ENCODE measurements around the gene USP10. TPM values are rescaled to one million over a fixed set of nuclear protein-coding genes. Genes with fewer than 3 reads are reported as not detected.

USP10 gene
- total and polyA plus RNA-seq, 2 donors (not counting 1 experiment from before 2014, with no cell fraction given): 48.9 to 134 TPM

GRCh38 chr16:84680843-84681629 lies 18.8 kb upstream of the USP10 start:
- H3K4me1 ChIP-seq (ENCODE audit: control insufficient read depth in 2 of 2, insufficient read depth in 2 of 2, low read length in 2 of 2): no peaks in the 10 kb centered on the region
- H4K20me1 ChIP-seq (ENCODE audit: control insufficient read depth, insufficient read depth, low read length, poor library complexity, severe bottlenecking): no peaks in the 10 kb centered on the region
- H3K79me2 ChIP-seq (ENCODE audit: control insufficient read depth, insufficient read depth, low read length): no peaks in the 10 kb centered on the region
- H3K4me2 ChIP-seq (replicated peaks; ENCODE audit: low read depth, low read length, poor library complexity, severe bottlenecking): no peak overlapping the region
- H3K27me3 ChIP-seq (replicated peaks in 1 of 4; ENCODE audit: control extremely low read depth in 1 of 4, control insufficient read depth in 3 of 4, insufficient read depth in 4 of 4, low read length in 3 of 4): peaks cover 0 to 4% (median under 1%) of the 10 kb centered on the region in 4 experiments
- TF ChIP-seq CTCF (IDR thresholded peaks at IDR 0.05) (no peak), EZH2 (IDR thresholded peaks at IDR 0.05; ENCODE audit: borderline replicate concordance, insufficient read depth, low read depth, low read length, poor library complexity, severe bottlenecking) (no peak)
- Mint-ChIP-seq H3K9me3 (ENCODE audit: insufficient read depth) (no peaks in the 10 kb centered on the region), H3K4me1 (peaks cover 2% of the 10 kb centered on the region), H3K27me3 (peaks cover 25% of the 10 kb centered on the region), H3K27ac (no peak overlapping the region), H3K4me3 (no peak overlapping the region)
- no peaks in the 10 kb centered on the region for H3K36me3 ChIP-seq (replicated peaks in 1 of 2; ENCODE audit: control extremely low read depth in 1 of 2, control insufficient read depth in 1 of 2, extremely low read depth in 1 of 2, insufficient read depth in 2 of 2, low read length in 1 of 2)
- no peak overlapping the region for H3K9ac ChIP-seq (ENCODE audit: low read length)
- CTCF ChIA-PET: interaction anchor here (1.3 to 1.7 kb wide), 3 partner anchors 8 to 46 kb away, joined by 4 to 8 read pairs (median 6); no protein-coding TSS in a partner anchor
- ATAC-seq (ENCODE audit: low read depth) (no peak), DNase-seq (no peak)
- 100% methylated on average over 2 of the region's 4 CpGs for WGBS (ENCODE audit: insufficient coverage)
- no peaks in the 10 kb centered on the region for H3K9me3 ChIP-seq (ENCODE audit: control extremely low read depth in 1 of 3, control insufficient read depth in 2 of 3, insufficient read depth in 1 of 3, low read length in 2 of 3)
- no peak overlapping the region for H3K4me3 ChIP-seq (ENCODE audit: control extremely low read depth in 1 of 5, extremely low read depth in 1 of 5, insufficient read depth in 1 of 5, low read depth in 2 of 5, low read length in 4 of 5)
- H2AFZ ChIP-seq (ENCODE audit: insufficient read depth, low read depth, low read length, poor library complexity, severe bottlenecking): no peak overlapping the region
- H3K27ac ChIP-seq (ENCODE audit: low read length in 2 of 2): no peak overlapping the region
- POLR2A ChIA-PET: no interaction called here
- intact Hi-C loops (cut with micrococcal nuclease): no loop called here

All from B cell (primary cell).